GM13977 (cell line): ENCODE results near the gene INPP5B.
"Not testable (repeated sequence)": the region's sequence is repeated elsewhere in the genome, so short reads cannot be mapped to it uniquely, and the experiment has no call there.

Experiments used
- DNase-seq: peaks from one replicate; pipeline ENCODE4 v3.0.0; 2012; ENCODE audit warnings: low spot score
- CTCF ChIP-seq: IDR thresholded peaks from 2 replicates; pipeline ENCODE4 v1.5.1; 2012; ENCODE audit warnings: mild to moderate bottlenecking, control low read depth; ENCODE audit not compliant: insufficient read depth; ENCODE audit errors: extremely low read depth, missing control alignments
- in situ Hi-C: fragments of 300-500 bp; cut with MboI; formaldehyde crosslinking; loops from one replicate; pipeline ENCODE4 v1.12.0; 2022; ENCODE audit warnings: low sequenced_read_pairs, low pct_unique_long_range_greater_than_20kb, mixed read lengths, inconsistent platforms; ENCODE audit not compliant: unreplicated experiment

The INPP5B gene

GRCh38 chr1:37978541-37978940, 31.7 kb upstream of the INPP5B start:
- in situ Hi-C loops, result loop anchor here (10.0 kb wide), 1 partner anchor 84 kb away; no protein-coding TSS in a partner anchor
- TF ChIP-seq CTCF, result no peak
- no peak for DNase-seq

GRCh38 chr1:37975083-37975482, 28.2 kb upstream of the INPP5B start:
- in situ Hi-C loops, result loop anchor here (10.0 kb wide), 1 partner anchor 80 kb away; no protein-coding TSS in a partner anchor

GRCh38 chr1:37974567-37974966, 27.7 kb upstream of the INPP5B start:
- no peak for DNase-seq
- in situ Hi-C loops, result loop anchor here (10.0 kb wide), 1 partner anchor 80 kb away; no protein-coding TSS in a partner anchor
- TF ChIP-seq CTCF, result no peak

More at GRCh38 chr1:37975083-37975482, 28.2 kb upstream of the INPP5B start:
- DNase-seq, result not testable (repeated sequence)
- peak; percentile 48 for TF ChIP-seq CTCF

GRCh38 chr1:37973684-37974083, 26.8 kb upstream of the INPP5B start:
- in situ Hi-C loops, result loop anchor here (10.0 kb wide), 1 partner anchor 79 kb away; no protein-coding TSS in a partner anchor

GRCh38 chr1:37965301-37965700, 18.4 kb upstream of the INPP5B start:
- in situ Hi-C loops, result no loop called here
- no peak for TF ChIP-seq CTCF
- DNase-seq, result no peak

More at GRCh38 chr1:37973684-37974083, 26.8 kb upstream of the INPP5B start:
- not testable (repeated sequence) for DNase-seq

- in situ Hi-C loops, DNase-seq: not testable (repeated sequence)
These were observed 17.3 kb upstream of the INPP5B start for GRCh38 chr1:37964106-37964505.

GRCh38 chr1:37958690-37959089, 11.8 kb upstream of the INPP5B start:
- no peak for DNase-seq
- in situ Hi-C loops, result no loop called here
- no peak for TF ChIP-seq CTCF

GRCh38 chr1:37955685-37956084, 8.8 kb upstream of the INPP5B start:
- in situ Hi-C loops, result no loop called here
- DNase-seq, result no peak
- no peak for TF ChIP-seq CTCF
